HG03108 (cell line): Measurements from ENCODE around the gene NPAS4.

Experiments used
- ATAC-seq: cut with Tn5 transposase; IDR thresholded peaks from one replicate; pipeline ENCODE4 v1.9.1; 2021; ENCODE audit warnings: moderate library complexity; ENCODE audit not compliant: unreplicated experiment

Gene NPAS4

GRCh38 chr11:66475349-66476172 lies 54.7 kb downstream of the NPAS4 start:
- no peak for ATAC-seq
